Measurements from ENCODE around the gene SNPH.
A peak's percentile ranks its signal among the peaks of the same experiment; 100 is the strongest.

DNA sequence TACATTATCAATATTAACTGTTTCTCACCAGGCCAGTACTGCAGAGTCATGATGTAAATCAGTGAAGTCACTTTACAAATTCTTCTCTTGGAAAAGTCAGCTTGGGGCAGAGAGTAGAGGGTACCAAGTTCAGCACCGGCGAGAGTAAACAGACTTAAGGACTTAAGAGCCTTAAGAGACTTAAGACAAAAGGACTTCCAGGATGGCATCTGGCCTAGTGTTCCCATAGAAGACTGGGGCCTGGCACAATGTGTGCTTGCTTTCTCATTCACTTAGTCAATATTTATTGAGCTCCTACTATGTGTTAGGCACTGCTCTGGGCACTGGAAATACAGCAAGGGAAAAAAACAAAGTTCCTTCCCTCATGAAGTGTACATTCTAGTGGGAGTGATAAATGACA lies 1.4 kb upstream of the SNPH start:
- TF ChIP-seq, protein P1, sequence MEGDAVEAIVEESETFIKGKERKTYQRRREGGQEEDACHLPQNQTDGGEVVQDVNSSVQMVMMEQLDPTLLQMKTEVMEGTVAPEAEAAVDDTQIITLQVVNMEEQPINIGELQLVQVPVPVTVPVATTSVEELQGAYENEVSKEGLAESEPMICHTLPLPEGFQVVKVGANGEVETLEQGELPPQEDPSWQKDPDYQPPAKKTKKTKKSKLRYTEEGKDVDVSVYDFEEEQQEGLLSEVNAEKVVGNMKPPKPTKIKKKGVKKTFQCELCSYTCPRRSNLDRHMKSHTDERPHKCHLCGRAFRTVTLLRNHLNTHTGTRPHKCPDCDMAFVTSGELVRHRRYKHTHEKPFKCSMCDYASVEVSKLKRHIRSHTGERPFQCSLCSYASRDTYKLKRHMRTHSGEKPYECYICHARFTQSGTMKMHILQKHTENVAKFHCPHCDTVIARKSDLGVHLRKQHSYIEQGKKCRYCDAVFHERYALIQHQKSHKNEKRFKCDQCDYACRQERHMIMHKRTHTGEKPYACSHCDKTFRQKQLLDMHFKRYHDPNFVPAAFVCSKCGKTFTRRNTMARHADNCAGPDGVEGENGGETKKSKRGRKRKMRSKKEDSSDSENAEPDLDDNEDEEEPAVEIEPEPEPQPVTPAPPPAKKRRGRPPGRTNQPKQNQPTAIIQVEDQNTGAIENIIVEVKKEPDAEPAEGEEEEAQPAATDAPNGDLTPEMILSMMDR (IDR thresholded peaks at IDR 0.05), result no peak
- TF ChIP-seq EP300 (IDR thresholded peaks at IDR 0.05), result peak in 1 of 4 donors; percentile 52
- TF ChIP-seq POLR2A (IDR thresholded peaks at IDR 0.05), result no peak

Measured in upper lobe of left lung (tissue), 4 donors.